ENCODE results near the gene PHF24. TPM values are rescaled to one million over a fixed set of nuclear protein-coding genes. Genes with fewer than 3 reads are reported as not detected.

Gene PHF24
- total RNA-seq, 1 experiment from 2014 or later = not detected

GRCh38 chr9:34996905-34997279 is 38.8 kb downstream of the PHF24 start:
- H3K36me3 Mint-ChIP-seq (ENCODE audit: insufficient read depth, unreplicated experiment) = no peaks in the 10 kb centered on the region
- DNase-seq = peak in 1 of 2 experiments; percentile 51
- H3K9me3 ChIP-seq = no peaks in the 10 kb centered on the region
- H3K4me1 Mint-ChIP-seq (ENCODE audit: low read depth, unreplicated experiment) = peaks cover 19% of the 10 kb centered on the region
- no peak overlapping the region for H3K4me3 ChIP-seq (ENCODE audit: low read depth, low read length)
- CTCF ChIA-PET = interaction anchor here (0.6 to 2.2 kb wide), 3 partner anchors 55 to 97 kb away, joined by 3 to 9 read pairs (median 3); no protein-coding TSS in a partner anchor
- BruUV-seq (replicated peaks) = no TSS peak
- TF ChIP-seq CTCF (IDR thresholded peaks at IDR 0.05; ENCODE audit: insufficient read depth in 1 of 2, low read depth in 1 of 2, low read length in 1 of 2, severe bottlenecking in 1 of 2, unreplicated experiment in 1 of 2) = no peak
- H3K27ac Mint-ChIP-seq (ENCODE audit: unreplicated experiment) = peak overlapping the region; percentile 23
- POLR2A ChIA-PET = interaction anchor here (0.6 kb wide), 1 partner anchor 947 kb away, joined by 4 read pairs; no protein-coding TSS in a partner anchor
- H3K4me1 ChIP-seq = peaks cover 24% of the 10 kb centered on the region
- no peaks in the 10 kb centered on the region for H3K9me3 Mint-ChIP-seq (ENCODE audit: unreplicated experiment)
- intact Hi-C loops (cut with micrococcal nuclease; ENCODE audit: unreplicated experiment) = no loop called here
- H3K27me3 Mint-ChIP-seq (ENCODE audit: insufficient read depth, unreplicated experiment) = no peaks in the 10 kb centered on the region
- H3K27me3 ChIP-seq (replicated peaks; ENCODE audit: control insufficient read depth, insufficient read depth, low read length) = no peaks in the 10 kb centered on the region
- no peak overlapping the region for H3K4me3 Mint-ChIP-seq (ENCODE audit: unreplicated experiment)
- H3K36me3 ChIP-seq (ENCODE audit: control insufficient read depth, insufficient read depth, low read length) = no peaks in the 10 kb centered on the region

- TF ChIP-seq CTCF (IDR thresholded peaks at IDR 0.05; ENCODE audit: insufficient read depth in 1 of 2, low read depth in 1 of 2, low read length in 1 of 2, severe bottlenecking in 1 of 2, unreplicated experiment in 1 of 2) = no peak
- no peaks in the 10 kb centered on the region for H3K27me3 Mint-ChIP-seq (ENCODE audit: insufficient read depth, unreplicated experiment)
- H3K27ac Mint-ChIP-seq (ENCODE audit: unreplicated experiment) = no peak overlapping the region
- H3K9me3 Mint-ChIP-seq (ENCODE audit: unreplicated experiment) = no peaks in the 10 kb centered on the region
- H3K36me3 ChIP-seq (ENCODE audit: control insufficient read depth, insufficient read depth, low read length) = no peaks in the 10 kb centered on the region
- H3K4me1 ChIP-seq = peaks cover 24% of the 10 kb centered on the region
- peaks cover 19% of the 10 kb centered on the region for H3K4me1 Mint-ChIP-seq (ENCODE audit: low read depth, unreplicated experiment)
- H3K4me3 ChIP-seq (ENCODE audit: low read depth, low read length) = no peak overlapping the region
- peak overlapping the region; percentile 14 for H3K4me3 Mint-ChIP-seq (ENCODE audit: unreplicated experiment)
- ChIA-PET POLR2A (interaction anchor here (0.6 kb wide), 1 partner anchor 948 kb away, joined by 4 read pairs; no protein-coding TSS in a partner anchor), CTCF (interaction anchor here (0.6 to 2.2 kb wide), 3 partner anchors 54 to 98 kb away, joined by 3 to 9 read pairs (median 3); no protein-coding TSS in a partner anchor)
- no peaks in the 10 kb centered on the region for H3K36me3 Mint-ChIP-seq (ENCODE audit: insufficient read depth, unreplicated experiment)
- no TSS peak for BruUV-seq (replicated peaks)
- no peaks in the 10 kb centered on the region for H3K27me3 ChIP-seq (replicated peaks; ENCODE audit: control insufficient read depth, insufficient read depth, low read length)
- no peaks in the 10 kb centered on the region for H3K9me3 ChIP-seq
- no peak for DNase-seq
- intact Hi-C loops (cut with micrococcal nuclease; ENCODE audit: unreplicated experiment) = no loop called here
These were observed 39.3 kb downstream of the PHF24 start for GRCh38 chr9:34997379-34997781.

GRCh38 chr9:34998266-34998665 is 40.2 kb downstream of the PHF24 start:
- TF ChIP-seq CTCF (IDR thresholded peaks at IDR 0.05; ENCODE audit: insufficient read depth in 1 of 2, low read depth in 1 of 2, low read length in 1 of 2, severe bottlenecking in 1 of 2, unreplicated experiment in 1 of 2) = no peak
- no peaks in the 10 kb centered on the region for H3K27me3 Mint-ChIP-seq (ENCODE audit: insufficient read depth, unreplicated experiment)
- no peaks in the 10 kb centered on the region for H3K36me3 Mint-ChIP-seq (ENCODE audit: insufficient read depth, unreplicated experiment)
- peaks cover 19% of the 10 kb centered on the region for H3K4me1 Mint-ChIP-seq (ENCODE audit: low read depth, unreplicated experiment)
- intact Hi-C loops (cut with micrococcal nuclease; ENCODE audit: unreplicated experiment) = no loop called here
- DNase-seq = no peak
- Histone ChIP-seq H3K4me1 (peaks cover 24% of the 10 kb centered on the region), H3K27me3 (replicated peaks; ENCODE audit: control insufficient read depth, insufficient read depth, low read length) (no peaks in the 10 kb centered on the region), H3K9me3 (no peaks in the 10 kb centered on the region), H3K36me3 (ENCODE audit: control insufficient read depth, insufficient read depth, low read length) (no peaks in the 10 kb centered on the region), H3K4me3 (ENCODE audit: low read depth, low read length) (no peak overlapping the region)
- H3K4me3 Mint-ChIP-seq (ENCODE audit: unreplicated experiment) = no peak overlapping the region
- CTCF ChIA-PET = interaction anchor here (2.2 kb wide), 1 partner anchor 99 kb away, joined by 9 read pairs; no protein-coding TSS in a partner anchor
- no TSS peak for BruUV-seq (replicated peaks)
- POLR2A ChIA-PET = no interaction called here
- no peaks in the 10 kb centered on the region for H3K9me3 Mint-ChIP-seq (ENCODE audit: unreplicated experiment)
- no peak overlapping the region for H3K27ac Mint-ChIP-seq (ENCODE audit: unreplicated experiment)

Data from Caco-2 (cell line).